ENCODE data around the gene LPAR4.

LPAR4 gene, protein sequence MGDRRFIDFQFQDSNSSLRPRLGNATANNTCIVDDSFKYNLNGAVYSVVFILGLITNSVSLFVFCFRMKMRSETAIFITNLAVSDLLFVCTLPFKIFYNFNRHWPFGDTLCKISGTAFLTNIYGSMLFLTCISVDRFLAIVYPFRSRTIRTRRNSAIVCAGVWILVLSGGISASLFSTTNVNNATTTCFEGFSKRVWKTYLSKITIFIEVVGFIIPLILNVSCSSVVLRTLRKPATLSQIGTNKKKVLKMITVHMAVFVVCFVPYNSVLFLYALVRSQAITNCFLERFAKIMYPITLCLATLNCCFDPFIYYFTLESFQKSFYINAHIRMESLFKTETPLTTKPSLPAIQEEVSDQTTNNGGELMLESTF

DNA sequence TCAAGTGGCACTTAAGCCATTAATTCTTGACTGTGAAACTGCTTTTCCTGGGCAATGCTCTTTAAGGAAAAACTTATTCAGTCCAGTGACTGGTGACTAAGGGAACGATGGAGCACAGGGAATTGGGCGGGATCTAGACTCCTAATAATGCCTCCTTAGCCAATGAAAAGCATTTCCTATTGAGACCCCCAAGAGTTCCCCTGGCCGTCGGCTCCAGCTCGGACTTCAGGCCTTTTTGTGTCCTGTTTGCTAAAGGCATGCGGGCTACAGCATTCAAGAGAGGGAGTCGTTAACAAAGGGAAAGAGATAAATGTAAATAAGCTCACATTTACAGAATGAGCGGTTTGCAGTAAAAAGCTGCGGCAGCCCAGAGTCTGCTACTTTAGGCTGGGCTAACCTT is at the start of gene LPAR4:
Gene LPAR4 (plus strand): TSS at position 232 of the 400 bp plus-strand sequence. CDS start 7,150 bp downstream, outside the sequence.
- Histone ChIP-seq H3K27ac (no peak within 1 kb of the TSS), H3K9me3 (no peaks in the 10 kb centered on the region), H3K9ac (no peak within 1 kb of the TSS), H4K20me1 (no peaks in the 10 kb centered on the region), H3K4me2 (no peak within 1 kb of the TSS), H3K27me3 (peaks cover 7% of the 10 kb centered on the region; the same call in 1 of the 2 replicates), H3K4me1 (no peaks in the 10 kb centered on the region), H3K36me3 (no peaks in the 10 kb centered on the region), H3K4me3 (no peak within 1 kb of the TSS)
- TF ChIP-seq Cebpa-rat (IDR thresholded peaks at IDR 0.05) = no peak

DNA sequence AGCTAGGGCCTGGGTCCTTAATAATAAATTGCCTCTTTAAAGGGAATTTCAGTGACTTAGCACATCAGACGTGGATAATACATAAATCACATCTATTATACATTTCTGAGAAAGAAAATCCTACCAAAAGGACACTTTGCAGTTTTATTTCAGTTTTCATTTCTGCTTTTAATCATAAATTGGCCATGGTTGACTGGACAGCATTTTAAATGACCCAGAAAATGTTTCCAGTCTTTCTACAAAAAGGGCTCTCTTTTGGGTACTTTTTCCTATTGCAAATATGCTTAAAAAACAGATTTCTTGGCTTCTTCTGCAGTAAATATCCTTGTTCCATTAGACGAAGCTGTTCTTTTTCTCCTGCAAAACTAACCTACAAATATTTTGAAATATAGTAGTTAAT is 41.4 kb upstream of the LPAR4 start:
- no peaks in the 10 kb centered on the region for H4K20me1 ChIP-seq
- no peaks in the 10 kb centered on the region for H3K36me3 ChIP-seq
- no peaks in the 10 kb centered on the region for H3K9me3 ChIP-seq
- H3K9ac ChIP-seq = no peak overlapping the region
- no peak overlapping the region for H3K4me2 ChIP-seq
- no peaks in the 10 kb centered on the region for H3K4me1 ChIP-seq
- no peak for TF ChIP-seq Cebpa-rat (IDR thresholded peaks at IDR 0.05)
- H3K4me3 ChIP-seq = no peak overlapping the region
- H3K27me3 ChIP-seq = no peaks in the 10 kb centered on the region
- H3K27ac ChIP-seq = no peak overlapping the region

DNA sequence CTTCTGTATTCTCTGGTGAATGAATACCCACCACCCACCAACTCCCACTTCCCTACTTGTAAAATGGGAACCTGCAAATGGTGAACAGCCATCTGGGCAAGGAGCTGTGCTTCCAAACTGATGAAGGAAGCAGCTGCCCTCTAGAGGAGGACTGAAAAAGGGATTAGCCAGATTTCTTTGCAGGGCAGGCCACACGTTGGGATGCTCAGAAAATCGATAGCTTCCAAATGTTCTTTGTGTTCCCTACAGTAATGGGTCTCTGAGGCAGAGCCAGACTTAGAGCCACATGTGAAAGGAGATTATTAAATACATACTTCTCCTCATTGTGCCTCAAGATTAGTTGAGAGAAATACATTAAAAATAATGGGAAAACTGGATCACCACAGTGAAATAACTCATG is 39.3 kb upstream of the LPAR4 start:
- Histone ChIP-seq H4K20me1 (no peaks in the 10 kb centered on the region), H3K9me3 (no peaks in the 10 kb centered on the region), H3K9ac (no peak overlapping the region), H3K36me3 (no peaks in the 10 kb centered on the region), H3K4me3 (no peak overlapping the region), H3K4me2 (no peak overlapping the region), H3K27me3 (no peaks in the 10 kb centered on the region), H3K4me1 (no peaks in the 10 kb centered on the region), H3K27ac (no peak overlapping the region)
- TF ChIP-seq Cebpa-rat (IDR thresholded peaks at IDR 0.05) = no peak

DNA sequence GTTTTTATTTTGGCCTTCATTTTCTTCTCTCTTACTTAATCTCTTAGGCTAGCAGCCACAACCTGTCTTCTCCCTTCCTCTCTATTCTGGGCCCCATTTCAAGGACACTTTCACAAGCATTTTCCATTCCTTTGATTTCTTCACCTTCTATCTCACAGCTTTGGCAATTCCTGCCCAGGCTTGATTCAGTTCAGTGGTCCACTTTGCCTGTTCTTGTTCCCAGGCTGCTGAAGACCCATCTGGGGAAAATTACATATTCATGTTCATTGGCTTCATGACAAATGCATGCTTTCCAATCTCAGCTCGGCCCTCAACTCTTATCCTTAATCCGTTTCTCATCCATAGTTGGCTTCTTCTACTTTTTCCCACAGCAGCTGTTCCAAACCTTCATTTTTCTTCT is 38.7 kb upstream of the LPAR4 start:
- no peak overlapping the region for H3K9ac ChIP-seq
- H3K27ac ChIP-seq = no peak overlapping the region
- H3K9me3 ChIP-seq = no peaks in the 10 kb centered on the region
- no peaks in the 10 kb centered on the region for H3K4me1 ChIP-seq
- TF ChIP-seq Cebpa-rat (IDR thresholded peaks at IDR 0.05) = no peak
- H3K27me3 ChIP-seq = no peaks in the 10 kb centered on the region
- H3K4me2 ChIP-seq = no peak overlapping the region
- no peak overlapping the region for H3K4me3 ChIP-seq
- H3K36me3 ChIP-seq = no peaks in the 10 kb centered on the region
- no peaks in the 10 kb centered on the region for H4K20me1 ChIP-seq

DNA sequence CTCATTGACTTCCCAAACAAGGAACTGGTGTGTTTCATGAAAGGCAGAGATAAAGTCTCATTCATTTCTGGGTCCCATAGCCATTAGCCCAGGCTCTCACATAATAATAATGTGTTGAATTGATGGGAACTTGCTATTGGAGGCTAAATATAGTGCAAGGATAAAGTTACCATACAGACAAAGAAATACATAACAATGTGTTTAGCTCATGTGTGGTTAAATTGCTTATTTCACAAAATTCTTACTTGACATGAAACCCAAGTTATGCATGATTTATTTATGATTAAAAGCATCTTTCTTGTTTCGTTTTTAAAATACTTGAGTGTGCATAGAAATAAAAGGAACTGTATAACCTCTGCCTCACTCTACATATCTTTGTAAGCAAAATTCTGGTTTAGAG is 37.3 kb upstream of the LPAR4 start:
- H3K36me3 ChIP-seq = no peaks in the 10 kb centered on the region
- H3K27ac ChIP-seq = no peak overlapping the region
- TF ChIP-seq Cebpa-rat (IDR thresholded peaks at IDR 0.05) = no peak
- H4K20me1 ChIP-seq = no peaks in the 10 kb centered on the region
- H3K4me1 ChIP-seq = no peaks in the 10 kb centered on the region
- no peak overlapping the region for H3K4me3 ChIP-seq
- no peak overlapping the region for H3K9ac ChIP-seq
- no peak overlapping the region for H3K4me2 ChIP-seq
- H3K9me3 ChIP-seq = 0 out of 2 replicates have a peak, but pooled peaks cover 5% of the 10 kb centered on the region
- H3K27me3 ChIP-seq = no peaks in the 10 kb centered on the region

DNA sequence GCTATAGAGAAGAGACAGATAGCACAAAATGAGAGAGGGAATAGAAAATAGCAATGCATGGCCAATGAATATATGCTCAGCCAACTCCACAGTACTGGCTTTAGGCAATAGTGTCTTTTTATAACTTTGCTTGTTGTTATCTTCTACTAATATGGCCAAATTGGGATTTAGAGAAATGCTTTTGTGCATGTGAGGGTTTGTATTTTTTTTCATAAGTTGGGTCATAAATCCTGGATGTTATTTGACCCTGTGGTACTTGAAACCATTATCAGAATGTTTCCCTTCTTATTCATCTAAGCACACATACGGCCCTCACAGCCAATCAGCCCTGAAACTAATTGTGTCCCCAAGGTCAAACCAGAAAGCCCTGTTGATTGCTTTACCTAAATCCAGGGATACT is 35.2 kb upstream of the LPAR4 start:
- H3K4me2 ChIP-seq = no peak overlapping the region
- H3K9me3 ChIP-seq = peaks cover 12% of the 10 kb centered on the region; the same call in 1 of the 2 replicates
- no peaks in the 10 kb centered on the region for H3K36me3 ChIP-seq
- H3K4me1 ChIP-seq = no peaks in the 10 kb centered on the region
- H3K4me3 ChIP-seq = no peak overlapping the region
- H4K20me1 ChIP-seq = no peaks in the 10 kb centered on the region
- H3K27me3 ChIP-seq = no peaks in the 10 kb centered on the region
- no peak for TF ChIP-seq Cebpa-rat (IDR thresholded peaks at IDR 0.05)
- no peak overlapping the region for H3K27ac ChIP-seq
- no peak overlapping the region for H3K9ac ChIP-seq

DNA sequence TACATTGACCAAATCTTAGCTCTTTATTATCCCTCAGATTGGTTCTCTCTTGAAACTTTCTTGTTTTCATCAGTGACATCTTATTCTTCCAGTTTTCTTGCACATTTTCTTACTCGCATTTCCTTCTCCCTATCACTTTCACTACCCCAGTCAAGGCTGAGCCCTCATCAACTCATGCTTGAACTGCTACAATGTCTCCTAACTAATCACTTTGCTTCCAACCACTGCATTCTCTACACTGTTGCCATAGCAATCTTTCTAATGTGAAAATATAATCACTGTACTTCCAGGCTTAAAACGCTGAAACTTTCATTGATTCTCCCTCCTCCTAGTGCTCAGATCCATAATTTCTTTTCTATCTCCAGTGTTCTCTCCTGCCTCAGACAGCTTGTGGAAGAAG is 22.2 kb upstream of the LPAR4 start:
- H3K9ac ChIP-seq = no peak overlapping the region
- no peak overlapping the region for H3K4me2 ChIP-seq
- no peak overlapping the region for H3K27ac ChIP-seq
- H3K27me3 ChIP-seq = no peaks in the 10 kb centered on the region
- no peaks in the 10 kb centered on the region for H3K36me3 ChIP-seq
- H3K4me3 ChIP-seq = no peak overlapping the region
- H3K9me3 ChIP-seq = peaks cover 7% of the 10 kb centered on the region; the same call in 1 of the 2 replicates
- H3K4me1 ChIP-seq = no peaks in the 10 kb centered on the region
- no peak for TF ChIP-seq Cebpa-rat (IDR thresholded peaks at IDR 0.05)
- no peaks in the 10 kb centered on the region for H4K20me1 ChIP-seq

DNA sequence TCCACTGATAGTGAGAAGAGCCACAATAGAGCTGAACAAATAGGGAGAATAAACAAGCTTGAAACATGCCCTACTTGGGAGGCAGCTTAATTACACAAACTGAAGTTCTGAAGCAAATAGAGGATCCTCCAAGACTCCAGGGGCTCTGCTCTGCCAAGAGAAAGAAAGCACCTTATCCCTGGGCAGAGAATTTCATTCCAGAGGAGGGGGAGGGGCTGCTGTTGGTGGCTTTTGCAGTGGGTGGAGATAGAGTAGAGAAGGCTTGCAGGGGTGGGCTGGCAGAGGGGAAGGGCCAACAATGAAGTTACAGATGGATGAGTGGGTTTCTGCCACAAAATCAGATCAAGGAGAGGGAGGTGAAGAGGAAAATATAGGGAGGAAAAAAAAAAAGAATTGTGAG is 1.0 kb upstream of the LPAR4 start:
- no peak overlapping the region for H3K4me2 ChIP-seq
- H3K27me3 ChIP-seq = peaks cover 7% of the 10 kb centered on the region; the same call in 1 of the 2 replicates
- no peak overlapping the region for H3K4me3 ChIP-seq
- H3K27ac ChIP-seq = no peak overlapping the region
- H3K4me1 ChIP-seq = no peaks in the 10 kb centered on the region
- no peak overlapping the region for H3K9ac ChIP-seq
- no peaks in the 10 kb centered on the region for H4K20me1 ChIP-seq
- no peaks in the 10 kb centered on the region for H3K36me3 ChIP-seq
- no peak for TF ChIP-seq Cebpa-rat (IDR thresholded peaks at IDR 0.05)
- H3K9me3 ChIP-seq = no peaks in the 10 kb centered on the region

DNA sequence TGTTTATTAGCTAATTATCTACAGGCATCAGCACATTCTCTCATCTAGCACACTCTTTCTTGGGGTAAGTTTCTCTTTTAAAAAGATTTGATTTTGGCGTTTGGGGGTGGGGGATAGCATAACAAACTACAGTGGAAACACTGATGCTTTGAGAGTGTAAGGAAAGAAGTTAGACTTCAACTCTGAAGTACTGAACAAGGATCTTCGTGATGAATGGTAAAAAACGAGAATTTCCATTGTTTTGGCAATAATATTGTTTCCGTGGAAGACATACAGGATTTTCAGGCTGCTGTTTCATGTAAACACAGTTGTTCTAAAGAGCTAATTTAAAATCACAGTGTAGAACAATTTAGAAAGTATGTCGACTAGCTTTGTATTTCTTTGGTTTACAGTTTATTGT is 451 bp downstream of the LPAR4 start:
- TF ChIP-seq Cebpa-rat (IDR thresholded peaks at IDR 0.05) = no peak
- H3K9me3 ChIP-seq = no peaks in the 10 kb centered on the region
- peaks cover 7% of the 10 kb centered on the region; the same call in 1 of the 2 replicates for H3K27me3 ChIP-seq
- no peak overlapping the region for H3K4me3 ChIP-seq
- no peak overlapping the region for H3K27ac ChIP-seq
- no peaks in the 10 kb centered on the region for H3K36me3 ChIP-seq
- no peaks in the 10 kb centered on the region for H3K4me1 ChIP-seq
- H3K4me2 ChIP-seq = no peak overlapping the region
- no peak overlapping the region for H3K9ac ChIP-seq
- H4K20me1 ChIP-seq = no peaks in the 10 kb centered on the region

DNA sequence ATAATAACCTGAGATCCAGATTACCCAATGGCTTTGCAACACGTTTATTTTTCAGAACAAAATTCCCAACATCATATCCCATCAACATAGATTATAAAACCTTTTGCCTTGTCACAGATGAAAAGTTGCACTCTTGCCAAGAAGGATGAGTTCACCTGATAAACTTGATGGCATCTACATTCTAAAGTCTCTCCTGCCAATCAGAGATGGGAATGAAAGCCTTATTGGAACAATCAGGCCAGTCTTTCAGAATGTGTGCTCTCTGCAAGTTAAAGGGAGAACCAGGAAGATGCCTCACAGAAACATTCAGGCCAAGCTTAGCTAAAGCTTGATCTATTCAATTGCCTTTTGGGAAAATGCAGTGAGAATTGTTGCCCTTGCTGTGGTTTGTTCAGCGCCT is 1.3 kb downstream of the LPAR4 start:
- H3K4me1 ChIP-seq = no peaks in the 10 kb centered on the region
- H3K36me3 ChIP-seq = no peaks in the 10 kb centered on the region
- TF ChIP-seq Cebpa-rat (IDR thresholded peaks at IDR 0.05) = no peak
- H3K27ac ChIP-seq = no peak overlapping the region
- no peak overlapping the region for H3K4me3 ChIP-seq
- H3K9me3 ChIP-seq = no peaks in the 10 kb centered on the region
- no peak overlapping the region for H3K9ac ChIP-seq
- no peaks in the 10 kb centered on the region for H4K20me1 ChIP-seq
- H3K27me3 ChIP-seq = peaks cover 7% of the 10 kb centered on the region; the same call in 1 of the 2 replicates
- no peak overlapping the region for H3K4me2 ChIP-seq

All from BLaER1 (cell line).